Activated T-helper 1 cell treated with anti-CD3 and anti-CD28 coated beads, Interleukin-12 subunit alpha, Interleukin-12 subunit beta, Interleukin-2, Interleukin-4 antibody, amounts not matched to agents 30 ng/mL and 10 ng/mL and 1 ng/mL, durations not matched to agents 14 hours and 24 hours and 36 hours (primary cell): ENCODE data around the gene CAPN2. TPM values are rescaled to one million over a fixed set of nuclear protein-coding genes. Genes with fewer than 3 reads are reported as not detected.
"Not testable (repeated sequence)": the region's sequence is repeated elsewhere in the genome, so short reads cannot be mapped to it uniquely, and the experiment has no call there.

Experiments
- DNase-seq: peaks from one replicate; pipeline ENCODE4 v3.0.0; 2021; ENCODE audit warnings: low spot score
- H3K27ac Mint-ChIP-seq: one replicate; pipeline ENCODE4 v1.8.0; 2021; ENCODE audit warnings: mild to moderate bottlenecking, mixed read lengths
- H3K27me3 Mint-ChIP-seq: one replicate; pipeline ENCODE4 v1.8.0; 2022; ENCODE audit warnings: mild to moderate bottlenecking, moderate library complexity, mixed read lengths; ENCODE audit not compliant: insufficient read depth
- H3K36me3 Mint-ChIP-seq: one replicate; pipeline ENCODE4 v1.8.0; 2021; ENCODE audit warnings: low read depth, mixed read lengths
- H3K4me1 Mint-ChIP-seq: one replicate; pipeline ENCODE4 v1.8.0; 2021; ENCODE audit warnings: low read depth, mixed read lengths
- H3K4me3 Mint-ChIP-seq: one replicate; pipeline ENCODE4 v1.8.0; 2021; ENCODE audit warnings: mild to moderate bottlenecking, moderate library complexity, mixed read lengths
- H3K9me3 Mint-ChIP-seq: one replicate; pipeline ENCODE4 v1.8.0; 2021; ENCODE audit warnings: mixed read lengths
- intact Hi-C: fragments of 100-400 bp; cut with micrococcal nuclease; formaldehyde crosslinking; loops from one replicate; pipeline ENCODE4 v1.15.1; 2024
- total RNA-seq: library from RNA; stranded (reverse); gene quantifications from 2 replicates; pipeline ENCODE4 v1.2.3, GENCODE V29; 2022

CAPN2 gene
- total RNA-seq, 1 donor from 2014 or later = 66.3 TPM

DNA sequence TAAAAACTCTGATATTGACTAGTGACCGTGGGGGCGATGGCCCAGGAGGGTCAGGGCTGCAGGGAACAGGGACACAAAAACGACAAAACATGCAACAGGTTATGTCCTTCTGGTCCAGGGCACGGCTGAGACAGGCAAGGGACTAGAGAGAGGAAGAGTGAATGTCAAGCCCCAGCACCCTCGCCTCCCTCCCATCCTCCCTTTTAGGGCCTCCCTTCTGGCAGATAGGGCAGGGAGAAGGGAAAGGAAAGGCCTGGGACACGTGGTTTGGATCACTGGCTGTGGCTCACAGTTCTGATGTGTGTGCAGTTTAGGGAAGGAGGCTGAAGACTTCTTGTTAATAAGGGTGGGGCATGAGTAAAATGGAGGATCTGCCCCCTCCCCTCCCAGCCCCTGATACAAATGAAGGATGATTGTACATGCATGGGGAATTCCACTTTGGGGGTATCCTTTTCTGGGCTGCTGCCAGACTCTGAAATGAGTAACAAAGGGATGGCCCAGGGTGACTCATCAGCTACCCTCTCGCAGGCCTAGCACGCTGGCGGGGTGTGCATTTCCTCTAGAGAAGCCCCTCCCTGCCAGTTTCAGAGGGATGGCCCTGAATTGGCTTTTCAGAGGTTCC, 14.2 kb downstream of the CAPN2 start:
- Mint-ChIP-seq H3K36me3 (peaks cover 63% of the 10 kb centered on the region), H3K4me1 (peaks cover 85% of the 10 kb centered on the region), H3K4me3 (peak overlapping the region; percentile 77), H3K27me3 (no peaks in the 10 kb centered on the region), H3K27ac (peak overlapping the region; percentile 95), H3K9me3 (no peaks in the 10 kb centered on the region)
- intact Hi-C loops = loop anchor here (1.0 to 10.0 kb wide), 10 partner anchors 10 to 461 kb away; partner anchors contain the start of gene FBXO28
- DNase-seq = peak; percentile 86

DNA sequence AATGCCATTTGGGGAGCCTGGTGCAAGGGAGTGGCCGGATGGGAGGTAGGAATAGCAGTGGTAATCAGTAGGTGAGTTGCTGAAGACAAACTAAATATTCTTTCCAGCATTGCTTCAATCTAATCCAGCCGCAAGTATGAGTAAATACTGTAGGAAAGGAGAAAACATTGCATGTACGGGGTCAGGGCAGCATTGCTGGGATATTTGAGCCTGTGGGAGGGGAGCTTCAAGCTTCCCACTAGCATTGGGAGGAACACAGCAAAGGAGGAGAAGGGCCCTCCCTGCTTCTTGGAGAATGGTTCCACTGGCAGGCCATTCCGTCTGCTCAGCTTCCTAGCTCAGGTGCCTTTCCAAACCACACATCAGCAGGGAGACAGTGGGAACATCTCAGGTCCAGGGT, 15.2 kb downstream of the CAPN2 start:
- Mint-ChIP-seq H3K27ac (peak overlapping the region; percentile 18), H3K4me3 (no peak overlapping the region), H3K36me3 (peaks cover 63% of the 10 kb centered on the region)

DNA sequence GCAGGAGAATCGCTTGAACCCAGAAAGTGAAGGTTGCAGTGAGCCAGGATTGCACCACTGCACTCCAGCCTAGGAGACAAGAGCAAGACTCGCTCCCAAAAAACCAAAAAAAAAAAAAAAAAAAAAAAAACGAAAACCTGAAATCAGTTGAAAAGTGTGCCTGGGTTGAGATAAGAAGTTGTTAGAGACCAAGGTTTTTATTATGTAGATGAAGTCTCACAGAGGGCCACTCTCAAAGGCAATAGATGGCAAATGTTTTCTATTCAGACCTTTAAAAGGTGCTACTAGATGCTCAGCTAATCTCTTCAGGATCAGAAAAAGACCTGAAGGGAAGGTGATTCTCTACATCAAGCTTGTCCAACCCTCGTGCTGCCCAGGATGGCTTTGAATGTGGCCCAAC, 17.6 kb downstream of the CAPN2 start:
- intact Hi-C loops = loop anchor here (5.0 to 10.0 kb wide), 3 partner anchors 262 to 457 kb away; partner anchors contain the start of gene FBXO28
- Mint-ChIP-seq H3K4me1 (peaks cover 73% of the 10 kb centered on the region), H3K36me3 (peaks cover 48% of the 10 kb centered on the region), H3K27me3 (no peaks in the 10 kb centered on the region), H3K9me3 (no peaks in the 10 kb centered on the region), H3K27ac (no peak overlapping the region), H3K4me3 (no peak overlapping the region)
- no peak for DNase-seq

More for the DNA sequence above, 15.2 kb downstream of the CAPN2 start:
- no peaks in the 10 kb centered on the region for H3K27me3 Mint-ChIP-seq
- no peaks in the 10 kb centered on the region for H3K9me3 Mint-ChIP-seq
- no peak for DNase-seq
- intact Hi-C loops = loop anchor here (2.0 to 10.0 kb wide), 4 partner anchors 47 to 460 kb away; partner anchors contain the start of gene FBXO28
- H3K4me1 Mint-ChIP-seq = peaks cover 85% of the 10 kb centered on the region

DNA sequence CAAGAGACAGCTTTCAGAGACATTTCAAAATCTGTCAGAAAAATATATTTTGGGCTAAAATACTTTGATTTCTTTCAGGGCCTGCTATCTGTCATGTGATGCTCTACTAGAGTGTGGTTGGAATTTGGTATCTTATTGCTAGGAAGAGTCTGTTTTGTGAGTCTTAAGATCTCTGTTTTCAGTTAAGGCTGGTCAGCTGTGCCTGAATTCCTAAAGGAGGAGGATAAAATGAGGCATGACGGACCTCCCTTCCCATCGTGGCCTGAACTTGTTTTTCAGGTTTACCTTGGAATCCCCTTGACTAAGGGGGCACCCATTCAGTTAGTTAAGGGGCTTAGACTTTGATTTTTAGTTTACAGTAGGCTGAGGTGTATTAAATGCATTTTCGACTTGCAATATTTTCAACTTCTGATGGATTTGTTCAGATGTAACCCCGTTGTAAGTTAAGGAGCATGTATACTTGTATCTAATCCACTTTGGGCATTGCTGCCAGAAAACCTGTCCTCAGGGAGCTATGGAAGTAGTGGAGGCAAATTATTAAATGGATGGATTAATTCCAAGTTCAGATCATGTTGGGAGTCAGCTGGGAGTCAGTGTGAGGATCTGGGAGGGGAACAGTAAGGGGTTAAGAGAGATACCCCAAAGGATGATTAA, 18.3 kb downstream of the CAPN2 start:
- intact Hi-C loops = no loop called here

DNA sequence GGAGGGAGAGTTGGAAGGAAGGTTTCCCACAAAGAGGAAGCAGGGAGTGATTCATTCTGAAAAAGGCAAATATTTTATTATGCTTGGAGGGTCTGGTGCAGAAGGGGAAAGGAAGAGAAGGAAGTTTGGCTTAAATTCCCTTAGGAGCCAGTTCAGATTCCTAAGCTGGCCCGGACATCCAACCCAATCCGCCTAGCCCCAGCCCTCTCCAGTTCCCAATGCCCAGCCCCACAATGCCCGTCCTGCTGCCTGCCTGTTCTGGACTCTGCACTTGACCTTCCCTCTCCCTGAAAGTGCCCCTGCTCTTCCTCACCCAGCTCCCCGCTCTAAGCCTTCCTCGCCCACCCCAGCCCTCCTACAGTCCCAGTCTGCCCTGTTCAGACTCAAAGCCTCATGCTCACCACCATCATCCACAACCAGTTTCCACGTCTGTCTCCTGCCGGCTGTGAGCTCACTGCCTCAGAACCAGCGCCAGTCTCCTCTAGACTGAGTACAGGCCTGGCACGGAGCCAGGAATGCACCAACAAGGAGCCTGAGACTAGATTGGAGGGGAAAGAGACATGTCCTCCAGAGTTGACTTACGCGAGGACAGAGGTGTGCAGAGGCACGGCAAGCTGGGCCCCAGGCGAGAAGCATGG, 18.9 kb downstream of the CAPN2 start:
- peaks cover 59% of the 10 kb centered on the region for H3K4me1 Mint-ChIP-seq
- H3K9me3 Mint-ChIP-seq = no peaks in the 10 kb centered on the region
- no peak overlapping the region for H3K27ac Mint-ChIP-seq
- H3K36me3 Mint-ChIP-seq = peaks cover 46% of the 10 kb centered on the region
- H3K4me3 Mint-ChIP-seq = no peak overlapping the region
- no peaks in the 10 kb centered on the region for H3K27me3 Mint-ChIP-seq
- intact Hi-C loops = no loop called here
- no peak for DNase-seq

More for the DNA sequence above, 18.3 kb downstream of the CAPN2 start:
- H3K9me3 Mint-ChIP-seq = no peaks in the 10 kb centered on the region
- no peak for DNase-seq
- H3K27me3 Mint-ChIP-seq = no peaks in the 10 kb centered on the region
- peaks cover 46% of the 10 kb centered on the region for H3K36me3 Mint-ChIP-seq
- H3K27ac Mint-ChIP-seq = peak overlapping the region; percentile 0
- H3K4me3 Mint-ChIP-seq = no peak overlapping the region
- H3K4me1 Mint-ChIP-seq = peaks cover 66% of the 10 kb centered on the region

DNA sequence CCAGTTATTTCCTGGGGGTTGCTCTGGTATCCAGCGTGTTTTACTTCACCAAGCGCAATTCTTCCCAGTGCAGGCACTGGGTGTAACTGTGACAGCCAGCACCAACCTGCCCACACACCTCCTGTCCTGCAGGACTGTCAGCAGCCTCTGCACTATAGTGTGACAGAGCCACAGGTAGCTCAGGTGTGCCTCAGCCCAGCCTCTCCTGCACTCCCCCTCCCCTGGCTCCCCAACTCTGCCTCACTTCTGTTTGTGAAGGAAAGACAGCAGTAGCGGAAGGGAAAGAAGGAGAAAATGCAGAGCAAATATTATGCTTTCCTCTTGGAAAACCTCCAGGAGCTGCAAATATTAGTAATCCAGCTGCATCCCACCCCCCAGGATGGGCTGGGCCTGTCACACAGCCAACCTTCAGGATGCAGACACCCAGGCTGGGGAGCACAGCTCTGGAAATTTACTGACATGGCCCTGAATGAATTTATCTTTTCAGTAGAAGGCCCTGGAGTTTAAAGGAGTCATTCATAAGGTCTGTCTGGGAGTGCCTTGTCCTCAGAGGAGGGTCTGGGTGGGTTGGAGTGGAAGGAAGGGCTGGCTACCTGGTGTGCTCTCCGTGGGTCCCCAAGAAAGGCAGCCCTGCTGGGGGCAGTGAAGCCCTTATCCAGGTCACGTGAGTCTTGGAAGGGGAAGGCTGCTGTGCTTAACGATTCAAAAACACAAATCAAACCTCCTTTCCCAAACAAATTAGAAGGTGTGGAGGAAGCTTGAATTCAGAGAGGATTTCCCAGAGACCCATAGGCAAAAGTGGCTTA, 20.9 kb downstream of the CAPN2 start:
- no peak for DNase-seq
- H3K36me3 Mint-ChIP-seq = peaks cover 34% of the 10 kb centered on the region
- intact Hi-C loops = no loop called here
- H3K9me3 Mint-ChIP-seq = no peaks in the 10 kb centered on the region
- no peak overlapping the region for H3K27ac Mint-ChIP-seq
- H3K4me3 Mint-ChIP-seq = no peak overlapping the region
- peaks cover 40% of the 10 kb centered on the region for H3K4me1 Mint-ChIP-seq
- no peaks in the 10 kb centered on the region for H3K27me3 Mint-ChIP-seq

DNA sequence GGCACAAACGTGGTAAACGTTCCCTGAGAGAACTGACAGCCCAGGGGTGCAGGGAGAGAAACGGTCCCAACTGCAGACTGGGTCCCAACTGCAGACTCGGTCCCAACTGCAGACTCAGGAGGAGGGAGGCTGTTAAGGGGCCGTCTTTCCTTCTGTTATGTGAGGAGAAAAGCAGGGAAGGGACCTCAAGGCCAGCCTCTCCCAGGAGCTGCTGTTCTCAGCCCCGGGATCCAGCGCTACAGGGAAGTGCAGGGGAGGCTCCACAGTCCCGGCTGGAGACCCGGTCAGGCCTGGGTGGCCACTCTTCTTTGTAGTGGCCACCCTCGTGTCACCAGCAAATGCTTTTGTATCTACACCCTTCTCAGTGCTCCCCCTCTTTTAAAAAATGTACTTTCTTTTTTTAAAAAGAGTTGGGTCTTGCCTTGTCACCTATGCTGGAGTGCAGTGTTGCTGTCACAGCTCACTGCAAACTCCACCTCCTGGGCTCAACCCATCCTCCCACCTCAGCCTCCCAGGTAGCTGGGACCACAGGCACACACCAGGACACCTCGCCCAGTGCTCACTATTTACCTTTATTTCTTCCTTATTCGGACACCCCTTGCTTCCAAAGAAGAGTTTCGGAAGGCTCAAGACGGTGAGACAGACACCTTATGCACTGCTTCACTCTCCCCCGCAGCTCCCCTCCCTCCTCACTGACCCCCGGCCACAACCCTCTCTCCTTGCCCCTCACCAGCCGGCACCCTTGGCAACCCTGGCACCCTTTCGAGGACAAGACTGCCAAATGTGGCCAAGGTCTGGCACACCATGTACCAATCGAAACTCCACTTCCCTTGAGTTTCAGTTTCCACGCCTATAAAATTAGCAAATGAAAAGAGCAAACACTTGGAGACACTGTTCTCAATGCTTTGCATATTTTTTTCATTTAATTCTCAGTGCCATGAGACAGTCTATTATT, 21.8 kb downstream of the CAPN2 start:
- no peak overlapping the region for H3K27ac Mint-ChIP-seq
- no peak overlapping the region for H3K4me3 Mint-ChIP-seq
- no peaks in the 10 kb centered on the region for H3K27me3 Mint-ChIP-seq

DNA sequence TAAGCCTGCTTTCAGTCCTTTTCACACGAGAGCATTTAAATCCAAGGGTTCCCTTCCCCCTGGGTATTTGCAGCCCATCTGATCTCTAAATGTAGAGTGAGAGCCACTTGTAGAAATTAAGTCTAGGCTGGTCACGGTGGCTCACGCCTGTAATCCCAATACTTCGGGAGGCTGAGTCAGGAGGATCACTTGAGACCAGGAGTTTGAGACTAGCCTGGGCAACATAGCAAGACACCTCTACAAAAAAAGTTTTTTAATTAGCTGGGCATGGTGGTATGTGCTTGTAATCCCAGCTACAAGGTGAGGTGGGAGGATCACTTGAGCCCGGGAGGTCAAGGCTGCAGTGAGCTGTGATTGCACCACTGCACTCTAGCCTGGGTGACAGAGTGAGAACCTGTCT, 24.3 kb downstream of the CAPN2 start:
- H3K9me3 Mint-ChIP-seq, H3K27me3 Mint-ChIP-seq, DNase-seq, H3K4me1 Mint-ChIP-seq, intact Hi-C loops, H3K4me3 Mint-ChIP-seq, H3K27ac Mint-ChIP-seq: not testable (repeated sequence)
- peaks cover 20% of the 10 kb centered on the region for H3K36me3 Mint-ChIP-seq

More for the DNA sequence above, 21.8 kb downstream of the CAPN2 start:
- H3K4me1 Mint-ChIP-seq = peaks cover 30% of the 10 kb centered on the region
- DNase-seq = no peak
- intact Hi-C loops = no loop called here
- no peaks in the 10 kb centered on the region for H3K9me3 Mint-ChIP-seq
- peaks cover 31% of the 10 kb centered on the region for H3K36me3 Mint-ChIP-seq

DNA sequence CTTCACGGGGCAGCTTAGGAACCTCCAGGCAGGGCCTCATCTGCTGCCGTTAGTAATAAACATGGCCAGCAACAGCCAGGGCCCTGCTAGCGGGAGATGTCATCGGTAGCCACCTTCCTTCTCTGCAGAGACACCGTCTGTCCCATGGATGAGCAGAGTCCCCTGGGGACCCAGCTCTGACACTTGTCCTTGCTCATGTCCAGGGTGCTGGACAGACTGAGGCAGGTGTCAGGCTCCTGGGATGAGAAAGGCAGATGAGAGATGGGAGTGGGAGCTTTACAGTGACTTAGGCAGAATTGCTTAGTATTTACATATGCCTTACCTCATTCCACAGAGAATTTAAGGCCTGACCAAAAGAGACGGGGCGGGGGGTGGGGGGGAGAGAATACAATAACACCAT, 25.0 kb downstream of the CAPN2 start:
- H3K4me3 Mint-ChIP-seq = no peak overlapping the region
- no peak for DNase-seq
- intact Hi-C loops = no loop called here
- no peak overlapping the region for H3K27ac Mint-ChIP-seq
- H3K36me3 Mint-ChIP-seq = peaks cover 16% of the 10 kb centered on the region
- no peaks in the 10 kb centered on the region for H3K9me3 Mint-ChIP-seq
- H3K4me1 Mint-ChIP-seq = peaks cover 5% of the 10 kb centered on the region
- no peaks in the 10 kb centered on the region for H3K27me3 Mint-ChIP-seq

DNA sequence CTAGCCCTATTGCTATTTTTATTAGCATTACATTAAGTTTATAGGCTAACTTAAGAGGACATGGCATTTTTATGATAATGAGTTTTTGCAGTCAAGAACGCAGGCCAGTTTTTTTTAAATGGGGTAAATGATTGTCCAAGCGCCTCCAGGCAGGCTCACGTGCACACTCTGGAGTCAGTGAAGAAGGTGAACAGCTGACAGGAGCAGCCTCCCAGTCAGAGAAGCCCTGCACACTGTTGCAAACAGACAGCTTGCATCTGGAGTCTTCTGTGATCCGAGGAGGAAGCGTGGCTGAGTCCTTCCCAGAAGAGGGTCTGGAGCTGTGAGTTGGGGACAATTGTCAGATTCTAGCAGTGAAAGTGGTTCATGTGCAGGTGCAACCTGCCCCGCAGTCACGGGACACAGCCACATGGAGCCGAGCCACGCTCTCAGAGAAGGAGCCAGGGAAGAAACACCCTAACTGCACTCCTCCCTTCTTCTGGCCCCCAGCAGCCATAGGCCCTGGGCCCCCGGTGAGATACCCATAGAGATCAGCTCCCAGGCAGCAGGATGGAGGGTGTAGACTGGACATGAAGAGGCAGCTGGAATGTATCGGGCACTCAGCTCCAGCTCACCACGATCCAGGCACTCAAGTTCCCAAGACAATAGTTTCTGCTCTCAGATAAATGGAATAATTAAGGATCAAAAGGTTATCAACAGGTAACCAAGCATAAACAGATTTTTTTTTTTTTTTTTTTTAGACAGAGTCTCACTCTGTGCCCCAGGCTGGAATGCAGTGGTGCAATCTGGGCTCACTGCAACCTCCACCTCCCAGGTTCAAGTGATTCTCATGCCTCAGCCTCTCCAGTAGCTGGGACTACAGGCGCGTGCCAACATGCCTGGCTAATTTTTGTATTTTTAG, 26.4 kb downstream of the CAPN2 start:
- H3K27me3 Mint-ChIP-seq = no peaks in the 10 kb centered on the region
- intact Hi-C loops = no loop called here
- DNase-seq = no peak
- peaks cover 18% of the 10 kb centered on the region for H3K36me3 Mint-ChIP-seq
- no peaks in the 10 kb centered on the region for H3K9me3 Mint-ChIP-seq
- H3K27ac Mint-ChIP-seq = no peak overlapping the region
- H3K4me3 Mint-ChIP-seq = no peak overlapping the region
- H3K4me1 Mint-ChIP-seq = peaks cover under 1% of the 10 kb centered on the region

DNA sequence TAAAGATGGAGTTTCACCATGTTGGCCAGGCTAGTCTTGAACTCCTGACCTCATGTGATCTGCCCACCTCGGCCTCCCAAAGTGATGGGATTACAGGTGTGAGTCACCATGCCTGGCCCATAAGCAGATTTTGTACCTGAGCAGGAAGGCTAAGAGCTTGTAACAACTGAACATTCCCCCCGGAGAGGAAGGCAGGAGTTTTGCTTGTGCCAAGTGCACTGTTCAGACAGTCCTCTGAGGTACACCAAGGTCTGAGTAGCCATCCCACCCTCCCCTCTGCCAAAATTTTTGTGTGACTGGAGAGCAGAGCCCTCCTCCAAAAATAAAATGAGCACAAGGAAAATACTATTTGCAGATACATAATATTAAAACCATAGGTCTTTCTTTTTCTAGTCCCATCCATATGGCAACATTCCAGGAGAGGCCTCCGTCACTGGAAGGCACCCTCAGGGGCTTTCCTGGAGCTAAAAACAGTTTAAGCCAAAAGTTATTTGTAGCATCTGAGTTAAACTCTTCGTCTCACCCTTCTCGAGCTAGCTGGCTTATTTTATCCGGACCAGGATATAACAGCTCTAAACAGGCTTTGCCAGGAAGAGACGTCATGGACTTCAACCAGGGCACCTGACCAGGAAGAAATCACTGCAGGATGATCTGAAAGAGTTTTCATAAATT, 27.2 kb downstream of the CAPN2 start:
- no peak overlapping the region for H3K4me3 Mint-ChIP-seq
- no peaks in the 10 kb centered on the region for H3K9me3 Mint-ChIP-seq
- peaks cover 23% of the 10 kb centered on the region for H3K36me3 Mint-ChIP-seq
- intact Hi-C loops = no loop called here
- no peak for DNase-seq
- no peak overlapping the region for H3K27ac Mint-ChIP-seq
- H3K4me1 Mint-ChIP-seq = no peaks in the 10 kb centered on the region
- no peaks in the 10 kb centered on the region for H3K27me3 Mint-ChIP-seq
